SU-DHL-6 (cell line): ENCODE data around the gene POLG.

ENCODE experiments used
- CTCF ChIP-seq: fragments of 200-600 bp; sonication (generic); IDR thresholded peaks from one replicate; pipeline ENCODE4 v1.5.1; 2017; ENCODE audit warnings: antibody characterized with exemption, mild to moderate bottlenecking, low read length, moderate library complexity; ENCODE audit not compliant: insufficient read depth, poor library complexity, severe bottlenecking
- EZH2phosphoT487 ChIP-seq: fragments of 200-600 bp; sonication (generic), shearing (Covaris generic); conservative IDR thresholded peaks from 2 replicates; pipeline ENCODE4 v1.6.1; 2018; ENCODE audit warnings: mild to moderate bottlenecking, antibody characterized with exemption, low read length, moderate library complexity, mixed read lengths

- TF ChIP-seq CTCF (no peak), EZH2phosphoT487 (no peak)
Observed at GRCh38 chr15:89308236-89308635, 26.4 kb downstream of the POLG start.
